ENCODE results near the gene TMC7. TPM values are rescaled to one million over a fixed set of nuclear protein-coding genes. Genes with fewer than 3 reads are reported as not detected.

Gene TMC7
- total and polyA plus RNA-seq, 2 of the 13 experiments (the other 11 are each of a cell fraction or from before 2014, with no cell fraction given): 1.2 to 5.1 TPM

DNA sequence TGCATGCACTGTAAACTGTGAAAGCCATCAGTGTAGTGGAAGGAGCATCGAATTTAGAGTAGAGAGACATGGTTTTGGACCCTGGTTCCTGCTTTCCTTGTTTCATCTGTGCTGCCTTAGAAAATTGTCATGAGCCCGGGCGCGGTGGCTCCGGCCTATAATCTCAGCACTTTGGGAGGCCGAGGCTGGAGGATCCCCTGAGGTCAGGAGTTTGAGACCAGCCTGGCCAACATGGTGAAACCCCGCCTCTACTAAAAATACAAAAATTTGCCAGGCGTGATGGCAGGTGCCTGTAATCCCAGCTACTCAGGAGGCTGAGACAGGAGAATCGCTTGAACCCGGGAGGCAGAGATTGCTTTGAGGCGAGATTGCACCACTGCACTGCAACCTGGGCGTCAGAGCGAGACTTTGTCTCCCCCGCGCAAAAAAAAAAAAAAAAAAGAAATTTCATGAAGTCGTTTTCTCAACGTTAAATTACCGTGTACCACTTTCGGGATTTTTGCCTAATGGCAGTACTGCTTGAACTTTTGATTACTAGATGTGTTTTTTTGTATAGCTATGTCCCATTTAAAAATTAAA is 84.6 kb downstream of the TMC7 start (continued):
- no peak for TF ChIP-seq ZNF256 (CRISPR knock-in tag; conservative IDR thresholded peaks at IDR 0.05)
- TF ChIP-seq NFATC3 (CRISPR knock-in tag; IDR thresholded peaks at IDR 0.05): 0 out of 2 replicates have a peak, but pooled peaks have one; percentile 49
- no peak for TF ChIP-seq ZNF431 (CRISPR knock-in tag; IDR thresholded peaks at IDR 0.05; ENCODE audit: borderline replicate concordance, low read depth)
- no peak for TF ChIP-seq ATF7-NPFF (CRISPR knock-in tag; IDR thresholded peaks at IDR 0.05; ENCODE audit: low read depth)
- no peak for TF ChIP-seq ZNF281 (CRISPR knock-in tag; IDR thresholded peaks at IDR 0.05; ENCODE audit: borderline replicate concordance)
- 0 out of 2 replicates have a peak, but pooled peaks have one; percentile 4 for TF ChIP-seq HIC2 (CRISPR knock-in tag; IDR thresholded peaks at IDR 0.05; ENCODE audit: low read depth)
- TF ChIP-seq TOE1 (CRISPR knock-in tag; IDR thresholded peaks at IDR 0.05): no peak
- TF ChIP-seq ZNF629 (CRISPR knock-in tag; conservative IDR thresholded peaks at IDR 0.05): no peak
- TF ChIP-seq IRF2 (CRISPR knock-in tag; IDR thresholded peaks at IDR 0.05): no peak
- TF ChIP-seq IKZF1 (IDR thresholded peaks at IDR 0.05): no peak
- no peak for TF ChIP-seq ZFX (CRISPR knock-in tag; IDR thresholded peaks at IDR 0.05; ENCODE audit: low read depth)
- TF ChIP-seq ELF3 (CRISPR knock-in tag; IDR thresholded peaks at IDR 0.05): no peak
- 0 out of 2 replicates have a peak, but pooled peaks have one; percentile 1 for TF ChIP-seq MIER2 (CRISPR knock-in tag; IDR thresholded peaks at IDR 0.05)
- TF ChIP-seq MED8 (CRISPR knock-in tag; IDR thresholded peaks at IDR 0.05; ENCODE audit: insufficient replicate concordance): no peak
- TF ChIP-seq TBX2 (CRISPR knock-in tag; IDR thresholded peaks at IDR 0.05; ENCODE audit: borderline replicate concordance): no peak
- no peak for TF ChIP-seq ZNF577 (CRISPR knock-in tag; IDR thresholded peaks at IDR 0.05; ENCODE audit: borderline replicate concordance, low read depth)
- no peak for TF ChIP-seq FOXK1 (CRISPR knock-in tag; IDR thresholded peaks at IDR 0.05; ENCODE audit: borderline replicate concordance, low read depth)
- TF ChIP-seq ZNF569 (CRISPR knock-in tag; IDR thresholded peaks at IDR 0.05; ENCODE audit: borderline replicate concordance): no peak
- no peak for TF ChIP-seq EEA1 (CRISPR knock-in tag; IDR thresholded peaks at IDR 0.05; ENCODE audit: borderline replicate concordance)
- no peak for TF ChIP-seq BHLHE40 (IDR thresholded peaks at IDR 0.05; ENCODE audit: low read length)
- TF ChIP-seq ZNF451 (CRISPR knock-in tag; IDR thresholded peaks at IDR 0.05): no peak
- no peak for TF ChIP-seq ZNF383 (CRISPR knock-in tag; IDR thresholded peaks at IDR 0.05; ENCODE audit: borderline replicate concordance)
- TF ChIP-seq, protein P1, sequence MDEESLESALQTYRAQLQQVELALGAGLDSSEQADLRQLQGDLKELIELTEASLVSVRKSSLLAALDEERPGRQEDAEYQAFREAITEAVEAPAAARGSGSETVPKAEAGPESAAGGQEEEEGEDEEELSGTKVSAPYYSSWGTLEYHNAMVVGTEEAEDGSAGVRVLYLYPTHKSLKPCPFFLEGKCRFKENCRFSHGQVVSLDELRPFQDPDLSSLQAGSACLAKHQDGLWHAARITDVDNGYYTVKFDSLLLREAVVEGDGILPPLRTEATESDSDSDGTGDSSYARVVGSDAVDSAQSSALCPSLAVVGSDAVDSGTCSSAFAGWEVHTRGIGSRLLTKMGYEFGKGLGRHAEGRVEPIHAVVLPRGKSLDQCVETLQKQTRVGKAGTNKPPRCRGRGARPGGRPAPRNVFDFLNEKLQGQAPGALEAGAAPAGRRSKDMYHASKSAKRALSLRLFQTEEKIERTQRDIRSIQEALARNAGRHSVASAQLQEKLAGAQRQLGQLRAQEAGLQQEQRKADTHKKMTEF (CRISPR knock-in tag; IDR thresholded peaks at IDR 0.05): 0 out of 2 replicates have a peak, but pooled peaks have one; percentile 3
- no peak for TF ChIP-seq RFXAP (CRISPR knock-in tag; IDR thresholded peaks at IDR 0.05; ENCODE audit: borderline replicate concordance)
